Muscle of leg (tissue), 16 donors: ENCODE measurements around the gene ZNF300. TPM values are rescaled to one million over a fixed set of nuclear protein-coding genes. Genes with fewer than 3 reads are reported as not detected.

Experiments
- DNase-seq: peaks from one replicate; pipeline ENCODE4 v3.0.0; 2013
- H3K27ac ChIP-seq: one replicate; pipeline ENCODE4 v1.5.1; 2013; ENCODE audit warnings: mild to moderate bottlenecking, low read length, control low read depth
- H3K27me3 ChIP-seq: one replicate; pipeline ENCODE4 v1.6.1; 2013; ENCODE audit warnings: low read length; ENCODE audit not compliant: control insufficient read depth, insufficient read depth
- H3K36me3 ChIP-seq: one replicate; pipeline ENCODE4 v1.6.1; 2013; ENCODE audit warnings: low read length; ENCODE audit not compliant: control insufficient read depth, insufficient read depth
- H3K4me1 ChIP-seq: one replicate; pipeline ENCODE4 v1.6.1; 2013; ENCODE audit warnings: low read length; ENCODE audit not compliant: control insufficient read depth, insufficient read depth
- H3K4me3 ChIP-seq: one replicate; pipeline ENCODE4 v1.5.1; 2013; ENCODE audit warnings: low read length, control low read depth
- H3K9me3 ChIP-seq: replicated peaks from 2 replicates; pipeline ENCODE4 v1.6.1; 2013; ENCODE audit warnings: low read depth, low read length; ENCODE audit not compliant: control insufficient read depth
- WGBS: methylation state at CpG from one replicate; pipeline ENCODE4 v1.1.5; 2013; ENCODE audit warnings: missing lambda C conversion rate; ENCODE audit not compliant: insufficient coverage; 5-methylcytosine and 5-hydroxymethylcytosine counted together
- long read RNA-seq, 11 donors: transcript quantifications; one replicate each; lab custom pipeline, GENCODE V29; 2026
- polyA plus RNA-seq, 8 donors: library from polyadenylated mRNA; unstranded; fragments of 120-200 nt; gene quantifications; one replicate each; pipeline versions ENCODE4 v1.2.1 to v1.2.3, GENCODE V29; 2013; ENCODE audit warnings: inconsistent platforms in 1 of 8, low replicate concordance in 1 of 8; ENCODE audit not compliant: insufficient read length in 8 of 8, insufficient read depth in 1 of 8
- total RNA-seq: library from RNA; stranded (reverse); fragments of 120-200 nt; gene quantifications from one replicate; pipeline ENCODE4 v1.2.4, GENCODE V29; 2013

The ZNF300 gene
- total RNA-seq, result 11.0 TPM
- polyA plus RNA-seq, result 10 to 100 TPM in 6 of 8 donors, 1 to 10 TPM in 2; 8.8 to 12.9 (median 11.3) TPM
- long read RNA-seq, donor 1, full-length matches to known transcripts, result 2 of 2 reads
- long read RNA-seq, donor 1, partial matches to known transcripts, result 0 of 2 reads
- long read RNA-seq, donor 1, other reads (novel, unspliced or antisense), result 0 of 2 reads
- long read RNA-seq, donor 2, full-length matches to known transcripts, result 1 of 1 reads
- long read RNA-seq, donor 2, partial matches to known transcripts, result 0 of 1 reads
- long read RNA-seq, donor 2, other reads (novel, unspliced or antisense), result 0 of 1 reads
- long read RNA-seq, donor 3, full-length matches to known transcripts, result 1 of 1 reads
- long read RNA-seq, donor 3, partial matches to known transcripts, result 0 of 1 reads
- long read RNA-seq, donor 3, other reads (novel, unspliced or antisense), result 0 of 1 reads
- long read RNA-seq, donor 4, result 0 reads
- long read RNA-seq, donor 5, full-length matches to known transcripts, result 3 of 3 reads
- long read RNA-seq, donor 5, partial matches to known transcripts, result 0 of 3 reads
- long read RNA-seq, donor 5, other reads (novel, unspliced or antisense), result 0 of 3 reads
- long read RNA-seq, donor 6, full-length matches to known transcripts, result 3 of 3 reads
- long read RNA-seq, donor 6, partial matches to known transcripts, result 0 of 3 reads
- long read RNA-seq, donor 6, other reads (novel, unspliced or antisense), result 0 of 3 reads
- long read RNA-seq, donor 7, full-length matches to known transcripts, result 2 of 2 reads
- long read RNA-seq, donor 7, partial matches to known transcripts, result 0 of 2 reads
- long read RNA-seq, donor 7, other reads (novel, unspliced or antisense), result 0 of 2 reads
- long read RNA-seq, donor 8, full-length matches to known transcripts, result 1 of 1 reads
- long read RNA-seq, donor 8, partial matches to known transcripts, result 0 of 1 reads
- long read RNA-seq, donor 8, other reads (novel, unspliced or antisense), result 0 of 1 reads
- long read RNA-seq, donor 9, full-length matches to known transcripts, result 1 of 1 reads
- long read RNA-seq, donor 9, partial matches to known transcripts, result 0 of 1 reads
- long read RNA-seq, donor 9, other reads (novel, unspliced or antisense), result 0 of 1 reads
- long read RNA-seq, donor 10, result 0 reads
- long read RNA-seq, donor 11, full-length matches to known transcripts, result 3 of 3 reads
- long read RNA-seq, donor 11, partial matches to known transcripts, result 0 of 3 reads
- long read RNA-seq, donor 11, other reads (novel, unspliced or antisense), result 0 of 3 reads

DNA sequence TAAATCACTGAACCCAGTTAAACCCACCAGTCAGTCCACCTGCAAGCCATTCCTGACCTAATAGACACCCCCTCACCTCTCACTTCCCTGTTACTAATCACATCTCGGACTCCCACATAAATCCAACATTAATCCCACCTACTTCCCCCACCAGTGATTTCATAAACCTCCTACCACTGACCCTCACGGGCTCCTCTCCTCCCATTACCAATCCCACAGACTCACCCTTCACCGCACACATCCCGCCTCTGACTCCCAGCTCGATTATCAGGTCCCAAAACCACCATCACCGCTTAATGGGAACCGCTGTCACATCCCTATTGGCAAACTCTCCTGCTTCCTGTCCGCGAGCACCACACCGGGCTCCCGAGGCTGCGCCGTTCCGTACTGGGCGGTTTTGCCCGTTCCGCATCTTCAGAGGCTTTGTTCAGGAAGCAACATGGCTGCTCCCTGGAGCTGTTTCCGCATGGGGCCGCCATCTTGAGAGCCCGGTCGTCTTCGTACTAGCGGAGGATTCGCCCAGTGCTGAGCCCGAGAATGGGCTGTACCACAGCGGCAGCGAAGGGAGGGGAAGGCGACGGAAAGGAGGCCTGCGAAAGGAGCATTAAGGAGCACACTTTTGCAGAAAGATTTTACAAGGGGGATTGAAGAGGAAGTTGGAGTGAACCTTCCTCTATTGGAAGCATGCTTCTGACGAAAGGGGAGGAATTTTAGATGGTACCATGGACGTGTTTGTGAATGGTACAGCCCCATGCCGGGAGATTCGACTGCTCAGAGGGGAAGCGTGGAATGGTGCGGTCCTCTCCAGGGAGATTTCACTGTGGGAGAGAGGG lies at the start of gene ZNF300:
Gene ZNF300, minus strand, starts transcription at position 502 of the 833 bp plus-strand sequence. CDS start 1,825 bp downstream, outside the sequence.
- peaks cover 50% of the 10 kb centered on the region for H3K9me3 ChIP-seq
- H3K4me3 ChIP-seq, result peak within 1 kb of the TSS; percentile 74
- H3K27me3 ChIP-seq, result no peaks in the 10 kb centered on the region
- peaks cover 2% of the 10 kb centered on the region for H3K4me1 ChIP-seq
- DNase-seq, result peak; percentile 98
- H3K27ac ChIP-seq, result peak within 1 kb of the TSS; percentile 89
- WGBS, result 1% methylated on average over 36 of the region's 36 CpGs
- peaks cover 10% of the 10 kb centered on the region for H3K36me3 ChIP-seq

- no CpG with 5 or more reads among the region's 2 CpGs for WGBS
- H3K4me1 ChIP-seq, result no peaks in the 10 kb centered on the region
- peaks cover 3% of the 10 kb centered on the region for H3K36me3 ChIP-seq
- peaks cover 45% of the 10 kb centered on the region for H3K9me3 ChIP-seq
- no peaks in the 10 kb centered on the region for H3K27me3 ChIP-seq
- H3K4me3 ChIP-seq, result no peak overlapping the region
- H3K27ac ChIP-seq, result no peak overlapping the region
- no peak for DNase-seq
Observed at GRCh38 chr5:150948539-150948938, 43.8 kb upstream of the ZNF300 start.

GRCh38 chr5:150946351-150946905 lies 41.6 kb upstream of the ZNF300 start:
- Histone ChIP-seq H3K36me3 (peaks cover 12% of the 10 kb centered on the region), H3K9me3 (peaks cover 52% of the 10 kb centered on the region), H3K4me3 (peak overlapping the region; percentile 79), H3K27ac (peak overlapping the region; percentile 93), H3K4me1 (no peaks in the 10 kb centered on the region), H3K27me3 (no peaks in the 10 kb centered on the region)
- DNase-seq, result peak; percentile 98
- WGBS, result 3% methylated on average over 33 of the region's 34 CpGs

DNA sequence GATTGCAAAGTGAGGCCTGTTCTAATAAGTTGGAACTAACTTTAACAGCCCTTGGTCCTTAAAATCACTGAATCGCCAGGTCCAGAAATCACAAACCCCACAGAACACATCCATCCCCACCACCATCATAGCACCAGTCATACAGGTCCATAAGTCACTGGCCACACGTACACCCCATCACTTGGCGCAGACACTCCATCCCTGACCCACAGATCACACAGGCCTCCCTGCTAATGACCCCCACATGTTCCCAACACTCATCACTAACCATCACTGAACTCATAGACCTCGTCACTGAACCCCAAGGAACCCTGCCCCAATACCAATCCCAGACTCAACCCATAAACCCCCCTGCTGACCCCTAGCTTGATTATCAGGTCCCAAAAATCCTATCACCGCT lies 41.2 kb upstream of the ZNF300 start:
- peak; percentile 36 for DNase-seq
- Histone ChIP-seq H3K4me1 (no peaks in the 10 kb centered on the region), H3K27ac (peak overlapping the region; percentile 93), H3K27me3 (no peaks in the 10 kb centered on the region), H3K4me3 (peak overlapping the region; percentile 79), H3K36me3 (peaks cover 17% of the 10 kb centered on the region), H3K9me3 (peaks cover 56% of the 10 kb centered on the region)
- WGBS, result 19% methylated on average over 4 of the region's 5 CpGs

- Histone ChIP-seq H3K4me1 (no peaks in the 10 kb centered on the region), H3K27ac (no peak overlapping the region), H3K27me3 (no peaks in the 10 kb centered on the region), H3K4me3 (peak overlapping the region; percentile 79), H3K36me3 (peaks cover 17% of the 10 kb centered on the region), H3K9me3 (peaks cover 59% of the 10 kb centered on the region)
- no peak for DNase-seq
- WGBS, result no CpG with 5 or more reads among the region's 1 CpG
Observed at GRCh38 chr5:150945486-150945885, 40.7 kb upstream of the ZNF300 start.

DNA sequence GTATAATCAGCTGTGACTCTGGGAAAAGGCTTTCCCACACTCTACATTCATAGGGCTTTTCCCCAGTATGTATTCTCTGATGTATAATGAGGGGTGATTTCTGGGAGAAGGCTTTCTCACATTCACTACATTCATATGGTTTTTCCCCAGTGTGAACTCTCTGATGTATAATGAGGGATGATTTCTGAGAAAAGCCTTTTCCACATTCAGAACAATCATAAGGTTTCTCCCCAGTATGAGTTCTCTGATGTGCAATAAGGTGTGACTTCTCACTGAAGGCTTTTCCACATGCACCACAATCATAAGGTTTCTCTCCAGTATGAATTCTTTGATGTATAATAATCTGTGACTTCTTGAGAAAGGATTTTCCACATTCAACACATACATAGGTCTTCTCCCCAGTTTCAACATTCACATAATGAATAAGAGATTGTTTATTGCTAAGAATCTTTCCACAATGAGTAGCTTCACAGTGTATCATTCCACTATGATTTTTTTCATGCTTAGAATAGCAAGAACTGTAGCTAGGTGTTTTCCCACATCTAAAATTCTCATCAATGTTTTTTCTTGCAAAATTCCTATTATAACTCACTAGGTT lies 26.7 kb upstream of the ZNF300 start:
- Histone ChIP-seq H3K4me1 (no peaks in the 10 kb centered on the region), H3K27ac (no peak overlapping the region), H3K4me3 (no peak overlapping the region), H3K36me3 (peaks cover 5% of the 10 kb centered on the region), H3K9me3 (peaks cover 72% of the 10 kb centered on the region), H3K27me3 (no peaks in the 10 kb centered on the region)
- DNase-seq, result no peak

DNA sequence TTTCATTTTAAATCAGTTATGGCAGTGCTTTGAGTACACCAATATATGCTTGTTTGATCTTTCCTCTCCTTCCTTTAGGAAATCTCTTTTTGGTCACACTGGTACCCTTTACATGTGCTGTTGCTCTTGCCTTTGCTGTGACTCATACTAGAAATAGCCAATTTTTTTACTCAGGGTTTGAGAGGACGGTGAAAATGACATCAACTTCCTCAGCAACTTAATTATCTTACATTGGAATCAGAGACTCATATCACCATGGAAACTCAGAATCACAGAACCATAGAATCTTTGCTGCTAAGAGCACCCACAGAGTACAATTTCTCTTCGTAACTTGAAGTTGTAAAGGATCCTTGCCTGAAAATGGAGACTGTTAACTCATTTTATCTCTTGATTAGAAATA lies 13.8 kb upstream of the ZNF300 start:
- Histone ChIP-seq H3K27me3 (no peaks in the 10 kb centered on the region), H3K36me3 (no peaks in the 10 kb centered on the region), H3K9me3 (peaks cover 18% of the 10 kb centered on the region), H3K4me1 (no peaks in the 10 kb centered on the region), H3K4me3 (no peak overlapping the region), H3K27ac (no peak overlapping the region)
- WGBS, result 67% methylated on average over 1 of the region's 2 CpGs
- no peak for DNase-seq

DNA sequence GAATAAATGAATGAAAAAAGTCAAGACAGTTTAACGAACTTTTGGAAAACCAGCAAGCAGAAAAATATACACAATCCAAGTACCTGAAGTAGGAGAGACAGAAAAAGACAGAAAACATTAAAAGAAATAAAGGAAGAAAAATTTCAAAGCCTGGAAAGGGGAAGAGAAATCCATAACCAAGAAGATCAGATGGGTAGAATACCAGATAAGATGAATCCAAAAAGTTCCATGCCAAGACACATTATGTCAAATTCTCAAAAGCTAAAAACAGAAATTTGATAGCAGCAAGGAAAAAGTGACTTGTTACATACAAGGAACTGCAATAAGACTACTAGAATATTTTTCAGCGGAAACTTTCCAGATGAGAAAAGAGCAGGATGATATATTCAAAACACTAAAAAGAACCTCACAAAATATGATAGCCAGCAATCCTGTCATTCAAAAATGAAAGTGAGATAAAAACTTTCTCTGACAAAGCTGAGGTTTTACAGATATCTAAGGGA lies 7.6 kb upstream of the ZNF300 start:
- Histone ChIP-seq H3K36me3 (no peaks in the 10 kb centered on the region), H3K4me3 (no peak overlapping the region), H3K9me3 (peaks cover 31% of the 10 kb centered on the region), H3K27ac (no peak overlapping the region), H3K4me1 (no peaks in the 10 kb centered on the region), H3K27me3 (no peaks in the 10 kb centered on the region)
- WGBS, result no CpG with 5 or more reads among the region's 2 CpGs
- DNase-seq, result no peak
